HCT116 (cell line): ENCODE results near the gene DSTYK.

Experiments used
- CTCF ChIP-seq, 3 experiments: fragments of 200-600 bp in 1 of 3; sonication (generic) in 1 of 3; IDR thresholded peaks in 2 of 3; conservative IDR thresholded peaks in 1 of 3; 2 replicates each; pipeline ENCODE4 v1.5.1; 2012 to 2017; ENCODE audit warnings: low read depth in 2 of 3, low read length in 2 of 3, antibody characterized with exemption in 1 of 3, borderline replicate concordance in 1 of 3, control low read depth in 1 of 3, mild to moderate bottlenecking in 1 of 3, mixed read lengths in 1 of 3, mixed run types in 1 of 3, moderate library complexity in 1 of 3; ENCODE audit not compliant: insufficient read depth in 1 of 3
- EZH2 ChIP-seq: fragments of 200-600 bp; sonication (generic); IDR thresholded peaks from 2 replicates; pipeline ENCODE4 v1.6.1; 2017; ENCODE audit warnings: antibody characterized with exemption, mixed run types
- POLR2A ChIP-seq: IDR thresholded peaks from 2 replicates; pipeline ENCODE4 v1.7.0; 2011; ENCODE audit warnings: borderline replicate concordance; ENCODE audit not compliant: insufficient read depth, insufficient read length; ENCODE audit errors: extremely low read depth
- SP1 ChIP-seq: IDR thresholded peaks from 2 replicates; pipeline ENCODE4 v1.6.1; 2012; ENCODE audit warnings: low read depth
- ZFX ChIP-seq: fragments of 450-650 bp; IDR thresholded peaks from 2 replicates; pipeline ENCODE4 v1.6.1; 2017
- ZNF274 ChIP-seq: fragments of 200-500 bp; sonication (Bioruptor generic); IDR thresholded peaks from 2 replicates; pipeline ENCODE4 v1.6.1; 2014; ENCODE audit warnings: mild to moderate bottlenecking, low read depth, low read length, inconsistent platforms

GRCh38 chr1:205186191-205186590, 25.3 kb downstream of the DSTYK start:
- no peak for TF ChIP-seq CTCF (IDR thresholded peaks at IDR 0.05 in 2 of 3, conservative IDR thresholded peaks at IDR 0.05 in 1 of 3; ENCODE audit: borderline replicate concordance in 1 of 3, insufficient read depth in 1 of 3, low read depth in 2 of 3, low read length in 2 of 3)
- no peak for TF ChIP-seq POLR2A
- TF ChIP-seq ZNF274, result no peak
- no peak for TF ChIP-seq ZFX
- no peak for TF ChIP-seq EZH2
- no peak for TF ChIP-seq SP1
